ENCODE data around the gene ANKRD27.
"Not testable (repeated sequence)": the region's sequence is repeated elsewhere in the genome, so short reads cannot be mapped to it uniquely, and the experiment has no call there.

Gene ANKRD27

GRCh38 chr19:32595491-32595890 lies 79.5 kb downstream of the ANKRD27 start:
- no peak for DNase-seq

- no peak for DNase-seq
Observed at GRCh38 chr19:32594021-32594420, 81.0 kb downstream of the ANKRD27 start.

DNA sequence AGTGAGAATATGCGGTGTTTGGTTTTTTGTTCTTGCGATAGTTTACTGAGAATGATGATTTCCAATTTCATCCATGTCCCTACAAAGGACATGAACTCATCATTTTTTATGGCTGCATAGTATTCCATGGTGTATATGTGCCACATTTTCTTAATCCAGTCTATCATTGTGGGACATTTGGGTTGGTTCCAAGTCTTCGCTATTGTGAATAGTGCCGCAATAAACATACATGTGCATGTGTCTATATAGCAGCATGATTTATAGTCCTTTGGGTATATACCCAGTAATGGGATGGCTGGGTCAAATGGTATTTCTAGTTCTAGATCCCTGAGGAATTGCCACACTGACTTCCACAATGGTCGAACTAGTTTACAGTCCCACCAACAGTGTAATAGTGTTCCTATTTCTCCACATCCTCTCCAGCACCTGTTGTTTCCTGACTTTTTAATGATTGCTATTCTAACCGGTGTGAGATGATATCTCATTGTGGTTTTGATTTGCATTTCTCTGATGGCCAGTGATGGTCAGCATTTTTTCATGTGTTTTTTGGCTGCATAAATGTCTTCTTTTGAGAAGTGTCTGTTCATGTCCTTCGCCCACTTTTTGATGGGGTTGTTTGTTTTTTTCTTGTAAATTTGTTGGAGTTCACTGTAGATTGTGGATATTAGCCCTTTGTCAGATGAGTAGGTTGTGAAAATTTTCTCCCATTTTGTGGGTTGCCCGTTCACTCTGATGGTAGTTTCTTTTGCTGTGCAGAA lies 87.1 kb downstream of the ANKRD27 start:
- DNase-seq: not testable (repeated sequence)

DNA sequence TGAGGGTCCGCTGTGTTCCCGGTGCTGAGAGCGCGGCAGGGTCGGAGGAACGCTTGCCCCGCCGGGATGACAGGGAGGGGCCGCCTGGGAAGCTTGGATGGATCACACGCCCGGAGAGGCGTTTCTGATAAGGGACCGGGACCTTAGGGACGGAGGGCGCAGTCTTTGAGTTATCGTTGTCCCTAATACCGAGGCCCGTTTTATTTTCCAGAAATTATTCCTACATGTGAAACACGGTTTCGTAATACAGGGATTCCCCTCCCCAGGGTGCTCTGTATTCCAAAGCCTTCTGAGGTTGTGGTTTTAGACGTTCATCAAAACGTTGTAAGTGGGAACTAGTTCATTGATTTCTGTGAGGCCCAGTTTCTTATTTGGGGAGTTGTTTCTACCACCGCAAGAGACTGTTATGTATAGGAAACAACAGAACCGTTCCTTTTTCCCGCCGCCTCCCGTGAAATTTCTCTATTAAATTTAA lies 93.2 kb downstream of the ANKRD27 start:
- no peak for DNase-seq

GRCh38 chr19:32580901-32581704 lies 93.9 kb downstream of the ANKRD27 start, which contains the start of gene PDCD5:
PDCD5 (plus strand) TSS chr19:32581190; CDS start chr19:32581262, 72 bp downstream.
- peak; percentile 90 for DNase-seq

DNA sequence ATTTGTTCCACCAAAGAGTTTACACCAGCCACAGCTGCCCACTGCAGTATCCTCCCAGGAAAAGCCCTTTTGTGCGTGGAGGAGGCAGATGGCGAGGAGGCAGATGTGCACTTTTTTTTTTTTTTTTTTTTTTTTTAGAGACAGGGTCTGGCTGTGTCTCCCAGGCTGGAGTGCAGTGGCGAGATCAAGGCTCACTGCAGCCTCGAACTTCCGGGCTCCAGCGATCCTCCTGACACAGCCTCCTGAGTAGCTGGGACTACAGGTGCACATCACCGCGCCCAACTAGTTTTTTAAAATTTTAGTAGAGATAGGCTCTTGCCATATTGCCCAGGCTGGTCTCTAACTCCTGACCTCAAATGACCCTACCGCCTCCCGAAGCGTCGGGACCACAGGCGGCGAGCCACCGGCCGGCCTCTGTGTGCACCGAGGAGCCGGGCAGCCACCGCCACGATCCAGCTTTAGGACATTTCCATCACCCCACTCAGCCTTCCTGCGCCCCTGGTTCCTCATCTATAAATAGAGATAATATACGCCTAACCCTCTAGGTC lies 94.6 kb downstream of the ANKRD27 start:
- peak; percentile 40 for DNase-seq

GRCh38 chr19:32576790-32577189 lies 98.2 kb downstream of the ANKRD27 start:
- DNase-seq: no peak

GRCh38 chr19:32573492-32573794 lies 101.5 kb downstream of the ANKRD27 start:
- no peak for DNase-seq

- not testable (repeated sequence) for DNase-seq
Observed at GRCh38 chr19:32572700-32573491, 102.1 kb downstream of the ANKRD27 start.

- DNase-seq: not testable (repeated sequence)
Observed at GRCh38 chr19:32571471-32572075, 103.4 kb downstream of the ANKRD27 start.

- peak; percentile 54 for DNase-seq
Observed at GRCh38 chr19:32570081-32570785, 104.7 kb downstream of the ANKRD27 start.

DNA sequence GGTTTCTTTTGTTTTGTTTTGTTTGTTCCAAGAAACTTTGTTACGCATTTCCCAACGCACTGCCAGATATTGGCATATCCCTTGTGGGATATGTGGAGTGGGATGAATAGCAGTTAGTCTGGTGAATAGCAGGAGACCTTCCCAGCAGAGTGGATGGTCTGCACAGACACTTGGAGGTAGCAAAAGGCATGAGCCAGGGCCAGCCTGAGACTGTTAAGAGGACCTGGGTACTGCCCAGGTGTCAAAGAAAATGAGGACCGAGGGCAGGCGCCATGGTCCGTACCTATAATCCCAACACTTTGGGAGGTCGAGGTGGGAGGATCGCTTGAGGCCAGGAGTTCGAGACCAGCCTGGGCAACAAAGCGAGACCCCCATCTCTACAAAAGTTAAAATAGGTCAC lies 107.5 kb downstream of the ANKRD27 start:
- no peak for DNase-seq

- DNase-seq: peak; percentile 49
Observed at GRCh38 chr19:32566246-32566830, 108.6 kb downstream of the ANKRD27 start.

DNA sequence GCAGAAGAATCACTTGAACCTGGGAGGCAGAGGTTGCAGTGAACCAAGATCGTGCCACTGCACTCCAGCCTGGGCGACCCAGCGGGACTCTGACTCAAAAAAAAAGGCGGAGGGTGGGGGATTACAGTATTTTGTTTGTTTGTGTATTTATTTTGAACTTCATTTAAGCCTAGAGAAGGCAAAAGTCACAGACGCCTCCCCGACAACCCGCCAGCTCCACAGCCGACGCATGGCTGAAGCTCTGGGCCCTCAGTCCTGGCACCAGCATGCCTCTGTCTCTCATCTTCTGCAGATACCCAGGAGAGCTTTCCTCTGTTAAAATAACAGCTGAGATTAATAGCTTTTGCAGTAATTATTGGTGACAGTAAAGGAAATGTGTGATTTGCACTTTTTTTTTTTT lies 111.2 kb downstream of the ANKRD27 start:
- no peak for DNase-seq

DNA sequence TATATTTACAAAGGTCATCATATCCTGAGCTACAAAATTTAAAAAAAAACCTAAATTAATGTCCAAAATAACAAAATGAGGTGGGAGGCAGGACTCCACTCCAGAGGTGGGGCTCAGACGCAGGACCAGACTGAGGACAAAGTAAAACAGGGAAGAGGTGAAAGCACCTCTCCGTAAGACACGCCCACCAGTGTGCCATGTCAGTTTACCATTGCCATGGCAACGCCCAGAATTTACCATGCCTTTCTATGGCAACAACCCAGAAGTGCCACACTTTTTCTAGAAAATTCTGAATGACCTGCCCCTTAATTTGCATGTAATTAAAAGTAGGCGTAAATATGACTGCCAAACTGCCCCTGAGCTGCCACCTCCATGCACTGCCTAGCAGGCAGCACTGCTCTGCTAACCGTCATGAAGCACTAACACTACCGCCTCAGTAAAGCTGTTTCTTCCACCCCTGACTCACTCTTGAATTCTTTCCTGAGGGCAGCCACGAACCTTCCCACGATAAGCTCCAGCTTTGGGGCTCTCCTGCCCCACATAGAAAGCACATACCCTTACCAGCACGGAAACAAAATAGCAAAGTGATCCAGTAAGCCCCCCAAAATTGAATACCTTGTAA lies 116.3 kb downstream of the ANKRD27 start:
- DNase-seq: no peak

- no peak for DNase-seq
Observed at GRCh38 chr19:32555786-32556185, 119.2 kb downstream of the ANKRD27 start.

DNA sequence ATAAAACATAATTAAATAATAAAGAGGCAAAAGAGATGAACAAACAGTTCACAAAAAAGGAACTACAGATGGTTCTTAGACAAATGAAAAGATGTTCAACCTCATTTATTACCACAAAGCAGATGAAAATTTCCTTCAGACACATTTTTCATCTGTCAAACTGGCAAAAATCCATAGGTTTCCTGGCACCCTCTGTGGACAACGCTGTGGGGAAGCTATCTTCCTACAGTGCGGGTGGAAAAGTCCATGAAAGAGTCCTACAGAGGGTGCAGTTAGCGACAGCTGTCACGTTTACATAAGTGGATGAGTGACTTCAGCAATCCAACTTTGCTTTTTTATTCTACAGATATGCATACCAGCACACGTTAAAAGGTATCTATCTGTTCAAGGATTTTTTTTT lies 124.3 kb downstream of the ANKRD27 start:
- peak; percentile 21 for DNase-seq

Measured in NCI-H2171 (cell line).